GM10266 (cell line): ENCODE data around the gene ACTN4.

Source experiments
- DNase-seq: peaks from one replicate; pipeline ENCODE4 v3.0.0; 2012; ENCODE audit errors: extremely low spot score
- TF ChIP-seq, protein P1 (sequence below): IDR thresholded peaks from 2 replicates; pipeline ENCODE4 v1.5.1; 2012; ENCODE audit warnings: mild to moderate bottlenecking, low read depth; ENCODE audit not compliant: control insufficient read depth, insufficient read depth; ENCODE audit errors: missing control alignments

Gene ACTN4

GRCh38 chr19:38669552-38669951 is 22.1 kb downstream of the ACTN4 start:
- no peak for DNase-seq
- TF ChIP-seq, protein P1, sequence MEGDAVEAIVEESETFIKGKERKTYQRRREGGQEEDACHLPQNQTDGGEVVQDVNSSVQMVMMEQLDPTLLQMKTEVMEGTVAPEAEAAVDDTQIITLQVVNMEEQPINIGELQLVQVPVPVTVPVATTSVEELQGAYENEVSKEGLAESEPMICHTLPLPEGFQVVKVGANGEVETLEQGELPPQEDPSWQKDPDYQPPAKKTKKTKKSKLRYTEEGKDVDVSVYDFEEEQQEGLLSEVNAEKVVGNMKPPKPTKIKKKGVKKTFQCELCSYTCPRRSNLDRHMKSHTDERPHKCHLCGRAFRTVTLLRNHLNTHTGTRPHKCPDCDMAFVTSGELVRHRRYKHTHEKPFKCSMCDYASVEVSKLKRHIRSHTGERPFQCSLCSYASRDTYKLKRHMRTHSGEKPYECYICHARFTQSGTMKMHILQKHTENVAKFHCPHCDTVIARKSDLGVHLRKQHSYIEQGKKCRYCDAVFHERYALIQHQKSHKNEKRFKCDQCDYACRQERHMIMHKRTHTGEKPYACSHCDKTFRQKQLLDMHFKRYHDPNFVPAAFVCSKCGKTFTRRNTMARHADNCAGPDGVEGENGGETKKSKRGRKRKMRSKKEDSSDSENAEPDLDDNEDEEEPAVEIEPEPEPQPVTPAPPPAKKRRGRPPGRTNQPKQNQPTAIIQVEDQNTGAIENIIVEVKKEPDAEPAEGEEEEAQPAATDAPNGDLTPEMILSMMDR, result no peak

GRCh38 chr19:38670921-38671398 is 23.5 kb downstream of the ACTN4 start:
- TF ChIP-seq, protein P1, result no peak
- DNase-seq, result no peak

- DNase-seq, result no peak
- TF ChIP-seq, protein P1, result no peak
Observed at GRCh38 chr19:38671654-38672053, 24.2 kb downstream of the ACTN4 start.

DNA sequence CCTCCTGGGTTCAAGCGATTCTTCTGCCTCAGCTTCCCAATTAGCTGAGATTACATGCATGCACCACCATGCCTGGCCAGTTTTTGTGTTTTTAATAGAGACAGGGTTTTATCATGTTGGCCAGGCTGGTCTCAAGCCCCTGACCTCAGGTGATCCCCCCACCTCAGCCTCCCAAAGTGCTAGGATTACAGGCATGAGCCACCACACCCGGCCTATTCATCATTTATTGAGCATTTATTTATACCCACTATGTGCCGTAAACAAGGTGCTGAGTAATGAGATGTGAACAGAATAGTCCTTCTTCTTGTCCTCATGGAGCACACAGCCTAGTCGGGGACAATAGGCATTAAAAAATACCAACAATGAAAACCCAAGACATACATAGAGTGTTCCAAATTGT is 25.6 kb downstream of the ACTN4 start:
- TF ChIP-seq, protein P1, result no peak
- no peak for DNase-seq

GRCh38 chr19:38674388-38675171 is 27.1 kb downstream of the ACTN4 start:
- TF ChIP-seq, protein P1, result no peak
- no peak for DNase-seq

GRCh38 chr19:38675611-38676010 is 28.2 kb downstream of the ACTN4 start:
- DNase-seq, result no peak
- TF ChIP-seq, protein P1, result peak; percentile 18
